GM13976 (cell line): Measurements from ENCODE around the gene NGEF.
A peak's percentile ranks its signal among the peaks of the same experiment; 100 is the strongest.

Experiments
- DNase-seq: peaks from one replicate; pipeline ENCODE4 v3.0.0; 2012; ENCODE audit warnings: low spot score
- in situ Hi-C: fragments of 300-500 bp; cut with MboI; formaldehyde crosslinking; loops from one replicate; pipeline ENCODE4 v1.12.0; 2022; ENCODE audit warnings: low sequenced_read_pairs, mixed read lengths, inconsistent platforms; ENCODE audit not compliant: unreplicated experiment
- TF ChIP-seq, protein P1 (sequence below): IDR thresholded peaks from 2 replicates; pipeline ENCODE4 v1.5.1; 2012; ENCODE audit warnings: borderline replicate concordance, mild to moderate bottlenecking; ENCODE audit not compliant: insufficient read depth; ENCODE audit errors: extremely low read depth, missing control alignments, control extremely low read depth

The NGEF gene

GRCh38 chr2:232871835-232872736 is 141.0 kb downstream of the NGEF start:
- DNase-seq = peak; percentile 24
- TF ChIP-seq, protein P1, sequence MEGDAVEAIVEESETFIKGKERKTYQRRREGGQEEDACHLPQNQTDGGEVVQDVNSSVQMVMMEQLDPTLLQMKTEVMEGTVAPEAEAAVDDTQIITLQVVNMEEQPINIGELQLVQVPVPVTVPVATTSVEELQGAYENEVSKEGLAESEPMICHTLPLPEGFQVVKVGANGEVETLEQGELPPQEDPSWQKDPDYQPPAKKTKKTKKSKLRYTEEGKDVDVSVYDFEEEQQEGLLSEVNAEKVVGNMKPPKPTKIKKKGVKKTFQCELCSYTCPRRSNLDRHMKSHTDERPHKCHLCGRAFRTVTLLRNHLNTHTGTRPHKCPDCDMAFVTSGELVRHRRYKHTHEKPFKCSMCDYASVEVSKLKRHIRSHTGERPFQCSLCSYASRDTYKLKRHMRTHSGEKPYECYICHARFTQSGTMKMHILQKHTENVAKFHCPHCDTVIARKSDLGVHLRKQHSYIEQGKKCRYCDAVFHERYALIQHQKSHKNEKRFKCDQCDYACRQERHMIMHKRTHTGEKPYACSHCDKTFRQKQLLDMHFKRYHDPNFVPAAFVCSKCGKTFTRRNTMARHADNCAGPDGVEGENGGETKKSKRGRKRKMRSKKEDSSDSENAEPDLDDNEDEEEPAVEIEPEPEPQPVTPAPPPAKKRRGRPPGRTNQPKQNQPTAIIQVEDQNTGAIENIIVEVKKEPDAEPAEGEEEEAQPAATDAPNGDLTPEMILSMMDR = no peak
- in situ Hi-C loops = no loop called here

GRCh38 chr2:232871418-232871834 is 141.6 kb downstream of the NGEF start:
- in situ Hi-C loops = no loop called here
- TF ChIP-seq, protein P1 = no peak
- DNase-seq = peak; percentile 23

GRCh38 chr2:232870766-232871371 is 142.2 kb downstream of the NGEF start:
- in situ Hi-C loops = no loop called here
- TF ChIP-seq, protein P1 = no peak

GRCh38 chr2:232870018-232870765 is 142.9 kb downstream of the NGEF start, which contains the start of gene SNORC:
Gene SNORC (plus strand): TSS chr2:232870264. CDS start chr2:232870342, 78 bp downstream.
- TF ChIP-seq, protein P1 = no peak
- in situ Hi-C loops = no loop called here
- DNase-seq = no peak

More at GRCh38 chr2:232870766-232871371, 142.2 kb downstream of the NGEF start:
- DNase-seq = no peak

DNA sequence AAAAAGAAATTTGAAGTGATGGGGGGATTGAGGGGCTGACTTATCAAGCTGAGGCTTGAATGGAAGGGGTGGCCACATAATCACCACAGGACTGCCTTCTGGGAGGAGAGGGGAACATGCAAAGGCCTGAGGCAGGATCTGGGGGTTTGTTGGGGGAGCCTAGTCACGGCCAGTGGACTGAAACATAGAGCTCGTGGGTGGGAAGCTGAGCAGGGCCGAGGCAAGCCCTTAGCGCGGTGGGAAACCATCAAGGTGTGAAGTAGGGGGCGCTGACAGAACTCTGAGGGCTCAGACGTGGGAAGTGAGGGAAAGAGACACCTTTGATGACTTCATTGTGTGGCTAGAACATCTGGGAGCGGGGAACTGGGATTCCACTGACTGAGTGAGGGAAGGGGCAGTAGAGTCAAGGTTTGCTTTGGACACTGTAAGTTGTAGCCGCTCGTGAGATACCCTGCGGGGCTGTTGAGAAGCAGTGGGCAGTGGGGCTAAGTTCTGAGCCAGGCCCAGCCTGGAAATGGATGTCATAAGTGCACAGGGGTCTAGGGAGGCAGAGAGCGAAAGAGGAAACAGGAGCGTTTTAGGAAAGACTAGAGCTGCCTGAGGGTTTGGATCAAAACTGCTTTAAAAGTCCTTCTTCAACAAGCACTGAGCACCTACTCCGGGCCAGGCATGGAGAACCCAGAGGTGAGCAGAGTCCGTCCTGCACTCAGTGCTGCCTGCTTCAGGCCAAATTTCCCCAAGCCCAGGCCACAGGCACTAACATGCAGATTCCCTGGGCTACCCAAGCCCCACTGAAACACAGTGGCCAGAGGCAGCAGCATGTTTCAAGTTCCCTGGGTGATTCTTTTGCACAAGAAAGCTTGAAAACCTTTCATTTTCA is 143.7 kb downstream of the NGEF start:
- TF ChIP-seq, protein P1 = no peak
- in situ Hi-C loops = no loop called here

More for the DNA sequence above, 143.7 kb downstream of the NGEF start:
- DNase-seq = no peak
